ENCODE data around the gene BCAS3. TPM values are rescaled to one million over a fixed set of nuclear protein-coding genes. Genes with fewer than 3 reads are reported as not detected.

Gene BCAS3
- total RNA-seq, 2 donors from 2014 or later = 28.0 to 37.7 TPM

GRCh38 chr17:61408151-61409041 lies 730.7 kb downstream of the BCAS3 start:
- peak overlapping the region; percentile 22 for H3K4me3 Mint-ChIP-seq
- peaks cover 86% of the 10 kb centered on the region for H3K27me3 Mint-ChIP-seq (ENCODE audit: insufficient read depth)
- no peaks in the 10 kb centered on the region for H3K36me3 ChIP-seq (ENCODE audit: control insufficient read depth, insufficient read depth, low read length)
- H3K27ac ChIP-seq (ENCODE audit: low read depth, low read length) = no peak overlapping the region
- 16 to 20% methylated on average over 21 to 41 of the region's 41 CpGs for WGBS, 2 experiments (ENCODE audit: insufficient coverage in 1 of 2, insufficient read length in 1 of 2)
- H3K36me3 Mint-ChIP-seq (ENCODE audit: low read depth) = no peaks in the 10 kb centered on the region
- peaks cover 11% of the 10 kb centered on the region for H3K4me1 Mint-ChIP-seq
- no peaks in the 10 kb centered on the region for H3K9me3 Mint-ChIP-seq
- H3K27ac Mint-ChIP-seq = no peak overlapping the region
- no peaks in the 10 kb centered on the region for H3K9me3 ChIP-seq (ENCODE audit: control insufficient read depth, low read length)
- DNase-seq = peak; percentile 69
- H3K9ac ChIP-seq (ENCODE audit: extremely low read depth, low read length, poor library complexity, severe bottlenecking) = no peak overlapping the region
- peaks cover 100% of the 10 kb centered on the region for H3K27me3 ChIP-seq (ENCODE audit: control insufficient read depth, insufficient read depth, low read length, poor library complexity, severe bottlenecking)
- TF ChIP-seq CTCF (conservative IDR thresholded peaks at IDR 0.05) = no peak
- H3K4me3 ChIP-seq (ENCODE audit: low read length) = no peak overlapping the region
- no peaks in the 10 kb centered on the region for H3K4me1 ChIP-seq (ENCODE audit: control insufficient read depth, insufficient read depth, low read length)

- Mint-ChIP-seq H3K4me3 (peak overlapping the region; percentile 60), H3K9me3 (no peaks in the 10 kb centered on the region), H3K36me3 (ENCODE audit: low read depth) (no peaks in the 10 kb centered on the region), H3K27ac (no peak overlapping the region), H3K4me1 (peaks cover 11% of the 10 kb centered on the region), H3K27me3 (ENCODE audit: insufficient read depth) (peaks cover 85% of the 10 kb centered on the region)
- Histone ChIP-seq H3K9ac (ENCODE audit: extremely low read depth, low read length, poor library complexity, severe bottlenecking) (no peak overlapping the region), H3K4me3 (ENCODE audit: low read length) (no peak overlapping the region), H3K27ac (ENCODE audit: low read depth, low read length) (no peak overlapping the region), H3K4me1 (ENCODE audit: control insufficient read depth, insufficient read depth, low read length) (no peaks in the 10 kb centered on the region), H3K36me3 (ENCODE audit: control insufficient read depth, insufficient read depth, low read length) (no peaks in the 10 kb centered on the region), H3K9me3 (ENCODE audit: control insufficient read depth, low read length) (no peaks in the 10 kb centered on the region), H3K27me3 (ENCODE audit: control insufficient read depth, insufficient read depth, low read length, poor library complexity, severe bottlenecking) (peaks cover 98% of the 10 kb centered on the region)
- peak; percentile 87 for DNase-seq
- peak; percentile 65 for TF ChIP-seq CTCF (conservative IDR thresholded peaks at IDR 0.05)
- WGBS, 2 experiments (ENCODE audit: insufficient coverage in 1 of 2, insufficient read length in 1 of 2) = 2% methylated on average over 21 to 73 of the region's 73 CpGs
Measured at GRCh38 chr17:61409301-61410112, 731.9 kb downstream of the BCAS3 start.

GRCh38 chr17:61410141-61411010 lies 732.7 kb downstream of the BCAS3 start:
- no peak overlapping the region for H3K27ac Mint-ChIP-seq
- H3K9me3 Mint-ChIP-seq = no peaks in the 10 kb centered on the region

More at GRCh38 chr17:61410141-61411010, 732.7 kb downstream of the BCAS3 start:
- WGBS, 2 experiments (ENCODE audit: insufficient coverage in 1 of 2, insufficient read length in 1 of 2) = 9 to 11% methylated on average over 29 to 48 of the region's 48 CpGs
- Histone ChIP-seq H3K27ac (ENCODE audit: low read depth, low read length) (no peak overlapping the region), H3K4me3 (ENCODE audit: low read length) (peak overlapping the region; percentile 40), H3K27me3 (ENCODE audit: control insufficient read depth, insufficient read depth, low read length, poor library complexity, severe bottlenecking) (peaks cover 98% of the 10 kb centered on the region), H3K9ac (ENCODE audit: extremely low read depth, low read length, poor library complexity, severe bottlenecking) (no peak overlapping the region), H3K9me3 (ENCODE audit: control insufficient read depth, low read length) (no peaks in the 10 kb centered on the region), H3K36me3 (ENCODE audit: control insufficient read depth, insufficient read depth, low read length) (no peaks in the 10 kb centered on the region), H3K4me1 (ENCODE audit: control insufficient read depth, insufficient read depth, low read length) (no peaks in the 10 kb centered on the region)
- peak; percentile 77 for TF ChIP-seq CTCF (conservative IDR thresholded peaks at IDR 0.05)
- peaks cover 11% of the 10 kb centered on the region for H3K4me1 Mint-ChIP-seq
- H3K36me3 Mint-ChIP-seq (ENCODE audit: low read depth) = no peaks in the 10 kb centered on the region
- H3K4me3 Mint-ChIP-seq = peak overlapping the region; percentile 60
- peaks cover 84% of the 10 kb centered on the region for H3K27me3 Mint-ChIP-seq (ENCODE audit: insufficient read depth)
- DNase-seq = peak; percentile 98
